Panc1 (cell line): Measurements from ENCODE around the gene SMURF1. TPM values are rescaled to one million over a fixed set of nuclear protein-coding genes. Genes with fewer than 3 reads are reported as not detected.

Source experiments
- ATAC-seq: fragments of 200-7000 bp; cut with Tn5 transposase; 2 replicates; pipeline ENCODE4 v1.9.1; 2020; ENCODE audit warnings: mild to moderate bottlenecking, moderate library complexity
- BruUV-seq: library from RNA; stranded (reverse); fragments of 400-500 nt; replicated peaks from 2 replicates; lab custom pipeline; 2021; lab: Mats Ljungman, UMichigan
- CTCF ChIA-PET: fragments of 300-600 bp; sonication (Branson Sonifier 250); formaldehyde crosslinking; loops from one replicate; lab custom pipeline; 2022; ENCODE audit warnings: antibody characterized with exemption; lab: Charles Lee
- POLR2A ChIA-PET: fragments of 300-600 bp; sonication (Branson Sonifier 250); formaldehyde crosslinking; loops from one replicate; lab custom pipeline; 2022; ENCODE audit warnings: antibody characterized with exemption; lab: Charles Lee
- DNase-seq: peaks from one replicate; pipeline ENCODE4 v3.0.0-alpha.2; 2010; ENCODE audit warnings: low read depth, low spot score
- H3K27ac ChIP-seq: 2 replicates; pipeline ENCODE4 v1.5.1; 2011; ENCODE audit warnings: mild to moderate bottlenecking, low read length, inconsistent platforms
- H3K27me3 ChIP-seq: fragments of 200-500 bp; sonication (Bioruptor generic); 2 replicates; pipeline ENCODE4 v1.6.0; 2014; ENCODE audit warnings: low read length, inconsistent platforms; ENCODE audit not compliant: control insufficient read depth, insufficient read depth
- H3K36me3 ChIP-seq: fragments of 200-500 bp; sonication (Bioruptor generic); 2 replicates; pipeline ENCODE4 v1.5.1; 2014; ENCODE audit warnings: inconsistent platforms, mild to moderate bottlenecking, low read length, moderate library complexity; ENCODE audit not compliant: control insufficient read depth, insufficient read depth
- H3K4me1 ChIP-seq: 2 replicates; pipeline ENCODE4 v1.5.1; 2011; ENCODE audit warnings: inconsistent platforms, mild to moderate bottlenecking, low read length, moderate library complexity; ENCODE audit not compliant: control insufficient read depth, insufficient read depth
- H3K4me3 ChIP-seq, 2 experiments: 2 replicates each; pipeline ENCODE4 v1.5.1; 2011 to 2012; ENCODE audit warnings: low read depth in 2 of 2, low read length in 2 of 2, mild to moderate bottlenecking in 2 of 2, inconsistent platforms in 1 of 2, moderate library complexity in 1 of 2
- H3K9me3 ChIP-seq: fragments of 200-500 bp; sonication (Bioruptor generic); 2 replicates; pipeline ENCODE4 v1.5.1; 2014; ENCODE audit warnings: low read depth, mild to moderate bottlenecking, inconsistent platforms, low read length, moderate library complexity; ENCODE audit not compliant: control insufficient read depth, insufficient read depth
- CTCF ChIP-seq: fragments of 450-650 bp; IDR thresholded peaks from 2 replicates; pipeline ENCODE4 v1.5.1; 2017; ENCODE audit warnings: mild to moderate bottlenecking
- POLR2AphosphoS5 ChIP-seq: IDR thresholded peaks from 2 replicates; pipeline ENCODE4 v1.6.1; 2012; ENCODE audit warnings: mild to moderate bottlenecking, low read depth, low read length, moderate library complexity
- SIN3A ChIP-seq: IDR thresholded peaks from 2 replicates; pipeline ENCODE4 v1.6.1; 2012; ENCODE audit warnings: low read depth, mild to moderate bottlenecking, low read length, moderate library complexity, borderline replicate concordance; ENCODE audit not compliant: insufficient read depth
- TCF7L2 ChIP-seq: IDR thresholded peaks from 2 replicates; pipeline ENCODE4 v1.6.1; 2011; ENCODE audit warnings: mild to moderate bottlenecking, low read depth, low read length, inconsistent platforms
- in situ Hi-C: cut with HindIII; loops from 2 replicates; pipeline ENCODE4 v1.10.0; 2016; ENCODE audit warnings: low sequenced_read_pairs, low pct_unique_long_range_greater_than_20kb
- intact Hi-C: fragments of 100-400 bp; cut with micrococcal nuclease; formaldehyde crosslinking; loops from one replicate; pipeline ENCODE4 v1.10.0; 2022; ENCODE audit not compliant: unreplicated experiment
- total RNA-seq: library from RNA; stranded (reverse); gene quantifications from one replicate; pipeline ENCODE4 v1.2.1, GENCODE V29; 2021; ENCODE audit not compliant: unreplicated experiment
- TF ChIP-seq, protein P1 (sequence below), 2 experiments: IDR thresholded peaks; 2 replicates each; pipeline ENCODE4 v1.6.1; 2011 to 2012; ENCODE audit warnings: low read depth in 2 of 2, control low read depth in 1 of 2, low read length in 1 of 2, mild to moderate bottlenecking in 1 of 2, moderate library complexity in 1 of 2; ENCODE audit not compliant: insufficient read depth in 1 of 2

The SMURF1 gene
- total RNA-seq, 1 experiment from 2014 or later: 47.0 TPM

DNA sequence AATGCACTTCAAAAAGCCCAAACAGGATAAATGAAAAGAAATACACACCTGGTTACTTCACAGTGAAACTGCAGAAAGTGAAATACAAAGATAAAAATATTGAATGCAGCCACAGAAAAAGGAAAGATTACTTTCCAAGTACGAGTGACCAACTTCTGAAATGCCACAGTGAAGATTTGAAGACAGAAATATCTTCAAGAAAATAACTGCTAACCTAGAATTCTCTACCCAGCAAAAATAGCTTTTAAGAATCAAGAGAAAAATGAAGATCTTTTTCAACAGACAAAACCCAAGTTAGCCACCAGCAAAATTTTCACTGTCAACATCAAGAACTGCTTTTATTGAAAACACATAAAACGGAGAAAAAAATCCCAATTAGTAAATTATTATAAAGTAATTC is 46.2 kb downstream of the SMURF1 start:
- ChIA-PET POLR2A (no interaction called here), CTCF (no interaction called here)
- in situ Hi-C loops: no loop called here
- Histone ChIP-seq H3K4me3 (no peak overlapping the region), H3K4me1 (peaks cover 34% of the 10 kb centered on the region), H3K27ac (peak overlapping the region; percentile 37; the same call in 1 of the 2 replicates), H3K27me3 (no peaks in the 10 kb centered on the region), H3K9me3 (no peaks in the 10 kb centered on the region), H3K36me3 (no peaks in the 10 kb centered on the region; the same call in 1 of the 2 replicates)
- ATAC-seq: no peak
- intact Hi-C loops: no loop called here
- TF ChIP-seq, protein P1, sequence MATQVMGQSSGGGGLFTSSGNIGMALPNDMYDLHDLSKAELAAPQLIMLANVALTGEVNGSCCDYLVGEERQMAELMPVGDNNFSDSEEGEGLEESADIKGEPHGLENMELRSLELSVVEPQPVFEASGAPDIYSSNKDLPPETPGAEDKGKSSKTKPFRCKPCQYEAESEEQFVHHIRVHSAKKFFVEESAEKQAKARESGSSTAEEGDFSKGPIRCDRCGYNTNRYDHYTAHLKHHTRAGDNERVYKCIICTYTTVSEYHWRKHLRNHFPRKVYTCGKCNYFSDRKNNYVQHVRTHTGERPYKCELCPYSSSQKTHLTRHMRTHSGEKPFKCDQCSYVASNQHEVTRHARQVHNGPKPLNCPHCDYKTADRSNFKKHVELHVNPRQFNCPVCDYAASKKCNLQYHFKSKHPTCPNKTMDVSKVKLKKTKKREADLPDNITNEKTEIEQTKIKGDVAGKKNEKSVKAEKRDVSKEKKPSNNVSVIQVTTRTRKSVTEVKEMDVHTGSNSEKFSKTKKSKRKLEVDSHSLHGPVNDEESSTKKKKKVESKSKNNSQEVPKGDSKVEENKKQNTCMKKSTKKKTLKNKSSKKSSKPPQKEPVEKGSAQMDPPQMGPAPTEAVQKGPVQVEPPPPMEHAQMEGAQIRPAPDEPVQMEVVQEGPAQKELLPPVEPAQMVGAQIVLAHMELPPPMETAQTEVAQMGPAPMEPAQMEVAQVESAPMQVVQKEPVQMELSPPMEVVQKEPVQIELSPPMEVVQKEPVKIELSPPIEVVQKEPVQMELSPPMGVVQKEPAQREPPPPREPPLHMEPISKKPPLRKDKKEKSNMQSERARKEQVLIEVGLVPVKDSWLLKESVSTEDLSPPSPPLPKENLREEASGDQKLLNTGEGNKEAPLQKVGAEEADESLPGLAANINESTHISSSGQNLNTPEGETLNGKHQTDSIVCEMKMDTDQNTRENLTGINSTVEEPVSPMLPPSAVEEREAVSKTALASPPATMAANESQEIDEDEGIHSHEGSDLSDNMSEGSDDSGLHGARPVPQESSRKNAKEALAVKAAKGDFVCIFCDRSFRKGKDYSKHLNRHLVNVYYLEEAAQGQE (IDR thresholded peaks at IDR 0.05; ENCODE audit: insufficient read depth in 1 of 2, low read depth in 2 of 2, low read length in 1 of 2): no peak
- no peak for TF ChIP-seq SIN3A
- TF ChIP-seq POLR2AphosphoS5: no peak
- no peak for TF ChIP-seq TCF7L2
- no peak for TF ChIP-seq CTCF
- no peak for DNase-seq
- BruUV-seq: no TSS peak

GRCh38 chr7:99096124-99096887 is 47.6 kb downstream of the SMURF1 start:
- no peaks in the 10 kb centered on the region for H3K9me3 ChIP-seq
- peaks cover 43% of the 10 kb centered on the region for H3K4me1 ChIP-seq
- DNase-seq (no peak), ATAC-seq (no peak)
- H3K27me3 ChIP-seq: no peaks in the 10 kb centered on the region
- POLR2A ChIA-PET: no interaction called here
- no peak overlapping the region for H3K27ac ChIP-seq
- no peak for TF ChIP-seq POLR2AphosphoS5
- TF ChIP-seq, protein P1 (IDR thresholded peaks at IDR 0.05; ENCODE audit: insufficient read depth in 1 of 2, low read depth in 2 of 2, low read length in 1 of 2): no peak
- no peak for TF ChIP-seq TCF7L2
- in situ Hi-C loops (no loop called here), intact Hi-C loops (no loop called here)
- no TSS peak for BruUV-seq
- no peak overlapping the region for H3K4me3 ChIP-seq
- CTCF ChIA-PET: no interaction called here
- no peaks in the 10 kb centered on the region; the same call in 1 of the 2 replicates for H3K36me3 ChIP-seq
